H4 (cell line): Measurements from ENCODE around the gene ARHGAP19. TPM values are rescaled to one million over a fixed set of nuclear protein-coding genes. Genes with fewer than 3 reads are reported as not detected.
"Not testable (repeated sequence)": the region's sequence is repeated elsewhere in the genome, so short reads cannot be mapped to it uniquely, and the experiment has no call there.

Source experiments
- DNase-seq: peaks from one replicate; pipeline ENCODE4 v3.0.0-alpha.2; 2015; ENCODE audit warnings: low spot score
- total RNA-seq: library from RNA; depleted of rRNA; stranded (reverse); fragments of >200 nt; shearing (Covaris generic); gene quantifications from 2 replicates; pipeline ENCODE4 v1.2.3, GENCODE V29; 2014

The ARHGAP19 gene
- total RNA-seq, 1 experiment from 2014 or later = 9.5 TPM

DNA sequence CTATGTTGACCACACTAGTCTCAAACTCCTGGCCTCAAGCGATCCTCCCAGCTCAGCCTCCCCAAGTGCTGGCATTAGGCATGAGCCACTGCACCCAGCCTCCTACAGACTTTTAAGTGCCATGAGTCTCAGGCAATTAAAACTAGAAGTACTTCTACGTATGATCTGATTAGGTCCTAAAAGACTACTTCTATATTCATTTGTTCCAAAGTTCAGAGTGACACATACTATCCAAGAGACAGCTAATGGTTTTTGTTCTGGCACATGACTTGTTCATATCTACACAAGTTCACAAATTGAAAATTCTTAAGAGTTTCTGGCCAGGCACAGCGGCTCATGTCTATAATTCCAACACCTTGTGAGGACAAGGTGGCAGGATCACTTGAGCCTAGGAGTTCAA is 11.7 kb downstream of the ARHGAP19 start:
- DNase-seq = no peak

DNA sequence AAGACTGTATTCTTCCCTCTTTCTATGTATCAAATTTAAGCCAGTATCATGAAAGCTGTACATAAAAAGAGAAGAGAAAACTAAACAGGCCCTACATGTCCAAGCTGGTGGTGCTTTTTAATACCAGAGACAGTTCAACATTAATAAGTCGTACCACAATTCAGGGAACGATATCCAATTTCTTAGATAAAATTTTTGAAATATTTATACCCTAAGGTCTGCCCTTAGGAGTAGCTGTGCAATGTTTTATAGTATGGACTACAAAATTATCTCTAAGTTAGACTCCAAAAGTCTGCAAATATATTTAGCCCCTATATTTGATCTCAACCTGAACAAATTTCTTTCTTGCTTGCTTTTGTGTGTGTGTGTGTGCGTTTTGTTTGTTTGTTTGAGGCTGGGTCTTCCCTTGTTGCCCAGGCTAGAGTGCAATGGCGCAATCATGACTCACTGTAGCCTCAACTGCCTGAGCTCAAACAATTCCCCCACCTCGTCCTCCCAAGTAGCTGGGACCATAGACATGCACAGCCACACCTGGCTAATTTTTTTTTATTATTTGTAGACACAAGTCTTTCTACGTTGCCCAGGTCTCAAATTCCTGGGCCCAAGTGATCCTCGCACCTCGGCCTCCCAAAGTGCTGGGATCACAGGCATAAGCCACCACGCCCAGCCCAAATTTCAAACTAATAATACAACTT is 13.2 kb downstream of the ARHGAP19 start:
- DNase-seq = peak; percentile 54

GRCh38 chr10:97278491-97278989 is 13.9 kb downstream of the ARHGAP19 start:
- peak; percentile 72 for DNase-seq

GRCh38 chr10:97277551-97277950 is 14.9 kb downstream of the ARHGAP19 start:
- no peak for DNase-seq

DNA sequence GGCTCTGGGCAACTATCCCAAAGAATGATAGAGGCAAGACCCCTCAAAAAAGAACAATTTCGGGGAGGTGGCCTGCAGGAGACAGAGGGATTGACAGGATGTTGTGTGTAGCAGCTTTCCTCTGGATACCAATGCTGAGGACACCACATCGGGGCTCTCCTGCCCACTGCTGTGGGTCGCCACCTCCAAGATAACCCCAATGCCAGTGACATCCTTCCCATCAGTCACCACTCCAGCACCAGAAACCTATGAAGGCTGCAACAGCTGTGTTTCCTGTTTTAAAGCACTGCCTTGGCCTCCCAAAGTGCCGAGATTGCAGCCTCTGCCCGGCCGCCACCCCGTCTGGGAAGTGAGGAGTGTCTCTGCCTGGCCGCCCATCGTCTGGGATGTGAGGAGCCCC is 17.6 kb downstream of the ARHGAP19 start:
- no peak for DNase-seq

DNA sequence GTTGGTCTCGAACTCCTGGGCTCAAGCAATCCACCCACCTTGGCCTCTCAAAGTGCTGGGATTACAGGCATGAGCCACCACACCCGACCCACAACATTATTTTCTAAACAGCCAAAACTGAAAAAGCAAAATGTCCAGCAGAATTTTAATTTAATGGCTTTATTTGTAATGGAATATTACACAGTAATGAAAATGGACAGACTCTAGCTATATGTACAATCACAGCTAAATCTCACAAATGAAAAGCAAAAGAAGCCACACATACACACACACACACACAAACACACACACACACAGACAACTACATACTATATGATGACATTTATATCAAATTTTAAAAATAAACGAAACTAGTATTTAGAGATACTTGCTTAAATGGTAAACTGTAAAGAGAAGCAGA is 18.7 kb downstream of the ARHGAP19 start:
- DNase-seq = no peak

DNA sequence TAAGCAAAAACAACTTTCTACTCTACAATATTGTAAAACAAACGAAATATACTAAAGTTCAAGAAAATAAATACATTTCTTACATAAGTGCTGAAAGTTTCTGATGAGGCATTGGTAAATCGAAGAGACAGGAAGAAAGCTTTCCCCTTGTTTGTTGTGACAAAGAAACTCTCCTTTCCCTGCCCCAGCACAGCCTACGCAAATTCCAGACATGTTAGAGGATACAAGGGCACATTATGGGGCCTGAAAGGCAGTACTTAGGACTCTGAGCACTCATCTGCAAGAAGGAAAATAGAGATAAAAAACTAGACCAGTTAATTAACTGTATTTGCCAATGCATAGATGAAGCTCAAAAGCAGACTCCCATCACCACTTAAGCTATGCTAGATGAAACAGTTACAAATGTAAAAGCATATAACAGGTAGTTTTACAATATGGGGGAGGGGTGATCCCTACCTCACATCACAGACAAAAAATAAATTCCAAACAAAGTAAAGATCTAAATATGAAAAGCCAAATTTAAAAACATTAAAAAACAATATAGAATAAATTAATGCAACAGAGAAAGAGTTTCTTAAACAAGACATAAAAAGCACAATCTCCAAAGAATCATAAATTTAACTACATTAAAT is 21.8 kb downstream of the ARHGAP19 start:
- no peak for DNase-seq

GRCh38 chr10:97267671-97268070 is 24.8 kb downstream of the ARHGAP19 start:
- no peak for DNase-seq

DNA sequence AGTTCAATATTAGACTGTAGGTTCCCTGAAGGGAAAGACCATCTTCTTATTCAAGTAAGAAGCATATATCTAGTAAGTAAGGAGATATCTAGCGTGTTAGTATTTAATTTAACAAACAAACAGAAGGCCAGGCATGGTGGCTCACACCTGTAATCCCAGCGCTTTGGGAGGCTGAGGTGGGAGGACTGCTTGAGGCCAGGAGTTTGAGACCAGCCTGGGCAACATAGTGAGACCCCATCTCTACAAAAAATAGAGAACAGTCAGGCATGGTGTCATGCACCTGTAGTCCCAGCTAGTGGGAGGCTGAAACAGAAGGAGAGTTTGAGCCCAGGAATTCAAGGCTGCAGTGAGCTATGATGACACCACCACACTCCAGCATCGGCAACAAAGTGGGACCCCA is 27.3 kb downstream of the ARHGAP19 start:
- DNase-seq = not testable (repeated sequence)

- no peak for DNase-seq
Measured at GRCh38 chr10:97263971-97264370, 28.5 kb downstream of the ARHGAP19 start.

GRCh38 chr10:97261656-97262055 is 30.8 kb downstream of the ARHGAP19 start:
- DNase-seq = no peak

GRCh38 chr10:97261183-97261582 is 31.3 kb downstream of the ARHGAP19 start:
- DNase-seq = no peak

DNA sequence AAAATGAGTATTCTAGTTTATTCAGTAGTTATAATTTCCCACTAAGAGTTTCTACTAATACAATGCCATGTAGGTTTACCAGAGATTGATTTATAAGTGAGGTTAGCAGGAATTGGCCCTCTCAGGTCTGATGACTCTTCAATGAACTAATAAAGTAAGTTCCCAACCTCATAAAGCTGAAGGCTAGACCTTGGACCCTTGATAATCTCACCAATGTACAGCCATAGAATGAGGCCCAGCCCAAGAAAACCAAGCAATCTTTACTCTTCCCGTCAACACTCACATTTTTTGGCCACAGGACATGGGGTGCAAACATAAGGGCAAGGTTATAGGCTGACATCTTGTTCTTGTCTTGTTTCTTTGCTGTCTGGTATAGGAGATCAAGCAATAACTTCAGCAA is 33.3 kb downstream of the ARHGAP19 start:
- DNase-seq = no peak

- DNase-seq = no peak
Measured at GRCh38 chr10:97256356-97256755, 36.1 kb downstream of the ARHGAP19 start.

DNA sequence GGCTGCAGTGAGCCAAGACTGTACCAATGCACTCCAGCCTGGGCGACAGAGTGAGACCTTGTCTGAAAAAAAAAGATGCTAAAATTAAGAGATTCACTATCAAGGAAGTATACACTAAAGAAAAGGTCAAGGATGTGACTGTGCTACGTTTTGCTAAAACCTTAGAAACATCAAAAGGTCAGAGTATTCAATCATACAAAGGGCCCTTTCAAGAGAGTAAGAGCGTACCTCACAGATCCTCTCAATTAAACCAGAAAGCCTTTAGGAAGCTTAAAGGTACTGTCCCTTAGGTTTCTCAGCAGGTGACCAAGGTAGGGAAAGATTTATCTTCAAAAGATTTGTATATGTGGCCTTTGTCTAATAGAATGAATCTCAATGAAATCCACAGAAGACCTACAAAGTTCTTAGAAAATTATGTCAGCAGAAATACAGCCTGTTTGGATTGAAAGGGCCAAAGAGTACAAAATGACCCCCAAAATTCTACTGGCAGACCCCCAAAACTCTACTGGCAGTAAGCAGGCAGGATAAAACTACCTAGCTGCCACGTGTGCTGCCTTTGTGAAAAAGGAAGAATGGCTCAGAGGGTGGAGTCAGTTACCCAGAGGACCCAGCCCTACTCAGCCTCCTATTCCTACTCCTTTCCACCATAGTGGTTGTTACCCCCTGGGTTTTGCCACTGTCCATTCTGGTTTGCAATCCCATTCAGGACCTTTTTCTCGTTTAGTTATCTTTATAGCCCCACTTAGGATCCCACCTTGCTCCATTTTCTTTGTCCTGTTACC is 36.7 kb downstream of the ARHGAP19 start:
- no peak for DNase-seq

DNA sequence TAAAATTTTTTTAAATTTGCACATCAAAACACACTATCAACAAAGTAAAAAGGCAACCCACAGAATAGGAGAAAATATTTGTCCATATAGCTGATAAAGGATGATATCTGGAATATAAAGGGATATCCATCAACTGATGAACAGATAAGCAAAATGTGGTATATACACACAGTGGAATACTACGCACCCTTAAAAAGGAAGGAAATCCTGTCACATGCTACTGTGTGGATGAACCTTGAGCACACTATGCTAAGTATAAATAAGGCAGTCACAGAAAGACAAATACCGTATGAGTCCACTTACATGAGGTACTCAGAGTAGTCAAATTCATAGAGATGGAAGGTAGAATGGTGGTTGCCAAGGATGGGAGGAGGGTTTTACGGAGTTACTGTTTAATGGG is 37.7 kb downstream of the ARHGAP19 start:
- no peak for DNase-seq

- no peak for DNase-seq
Measured at GRCh38 chr10:97250952-97251351, 41.5 kb downstream of the ARHGAP19 start.

GRCh38 chr10:97243836-97244235 is 48.6 kb downstream of the ARHGAP19 start:
- DNase-seq = no peak

GRCh38 chr10:97238855-97239254 is 53.6 kb downstream of the ARHGAP19 start:
- DNase-seq = no peak

DNA sequence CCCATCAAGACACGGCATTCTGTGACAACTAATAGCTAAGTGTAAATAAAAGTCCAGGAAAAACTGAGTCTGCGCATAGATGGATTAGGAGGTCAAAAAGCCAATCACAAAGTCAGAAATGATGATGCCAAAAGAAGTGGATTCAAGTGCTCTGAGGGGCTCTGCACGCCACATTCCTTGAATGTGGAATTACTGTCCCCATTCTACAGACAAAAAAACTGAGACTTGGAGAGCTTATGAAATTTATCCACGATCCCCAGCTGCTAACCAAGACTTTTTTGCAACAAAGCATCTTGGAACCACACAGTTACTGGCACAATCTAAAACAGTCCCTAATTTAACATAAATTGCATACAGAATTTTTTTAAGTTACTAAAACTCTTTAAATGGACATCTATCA is 57.1 kb downstream of the ARHGAP19 start:
- DNase-seq = no peak

GRCh38 chr10:97234400-97234799 is 58.0 kb downstream of the ARHGAP19 start:
- peak; percentile 36 for DNase-seq

DNA sequence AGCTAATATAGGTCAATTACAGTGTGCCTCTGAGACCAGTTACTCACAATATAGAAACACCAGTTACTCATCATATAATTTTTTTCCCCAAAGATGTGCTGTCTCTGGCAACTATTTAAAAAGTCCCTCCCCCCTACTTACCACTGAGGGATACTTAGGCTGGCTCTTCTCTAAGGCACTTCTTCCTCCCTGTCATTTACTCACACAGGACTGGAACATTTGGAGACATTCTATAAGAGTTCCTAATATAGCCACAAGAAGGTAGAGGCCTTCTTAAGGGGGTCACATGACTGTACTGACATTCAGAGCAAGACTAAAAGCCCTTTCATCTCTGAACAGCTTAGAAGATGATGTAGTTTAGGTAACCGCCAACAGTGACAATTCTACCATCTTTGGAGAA is 62.3 kb downstream of the ARHGAP19 start:
- no peak for DNase-seq
